HFF-Myc (cell line): Measurements from ENCODE around the gene SBF2.

ENCODE experiments used
- DNase-seq: peaks from one replicate; pipeline ENCODE4 v3.0.0-alpha.2; 2011; ENCODE audit warnings: low read depth; ENCODE audit errors: extremely low read depth
- H3K4me3 ChIP-seq: replicated peaks from 2 replicates; pipeline ENCODE4 v1.5.1; 2011; ENCODE audit warnings: low read depth, mild to moderate bottlenecking, control low read depth, low read length
- TF ChIP-seq, protein P1 (sequence below): IDR thresholded peaks from 2 replicates; pipeline ENCODE4 v1.5.1; 2012; ENCODE audit warnings: mild to moderate bottlenecking, low read depth, low read length, control low read depth; ENCODE audit errors: missing control alignments

The SBF2 gene

DNA sequence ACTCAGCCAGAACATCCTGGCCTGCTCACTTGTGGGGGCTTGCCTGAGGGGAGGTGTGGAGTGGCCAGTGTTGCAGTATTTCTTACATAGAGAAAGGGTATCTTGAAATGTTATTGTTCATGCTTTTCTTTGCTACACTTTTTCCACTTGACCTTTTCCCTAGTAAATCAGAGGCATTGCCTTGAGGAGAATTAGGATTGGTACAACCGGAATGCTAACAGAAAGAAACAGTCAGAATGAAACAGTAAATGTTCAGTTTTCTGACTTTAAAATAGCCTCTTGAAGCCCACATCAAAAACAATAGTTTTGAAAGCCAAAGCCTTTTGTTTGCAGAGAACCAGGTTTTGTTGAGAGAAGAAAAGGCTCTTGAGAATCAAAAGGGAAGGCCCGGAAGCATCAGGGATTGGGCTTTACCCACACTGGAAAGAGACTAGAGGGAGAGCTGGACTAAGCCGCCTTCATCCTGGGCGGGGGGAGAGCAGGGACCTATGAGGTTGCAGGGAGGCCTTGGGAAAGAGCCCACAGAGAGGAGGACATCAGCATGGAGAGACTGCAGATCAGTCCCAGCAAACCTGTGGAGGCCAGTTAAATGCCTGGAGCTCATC, 23.2 kb upstream of the SBF2 start:
- TF ChIP-seq, protein P1, sequence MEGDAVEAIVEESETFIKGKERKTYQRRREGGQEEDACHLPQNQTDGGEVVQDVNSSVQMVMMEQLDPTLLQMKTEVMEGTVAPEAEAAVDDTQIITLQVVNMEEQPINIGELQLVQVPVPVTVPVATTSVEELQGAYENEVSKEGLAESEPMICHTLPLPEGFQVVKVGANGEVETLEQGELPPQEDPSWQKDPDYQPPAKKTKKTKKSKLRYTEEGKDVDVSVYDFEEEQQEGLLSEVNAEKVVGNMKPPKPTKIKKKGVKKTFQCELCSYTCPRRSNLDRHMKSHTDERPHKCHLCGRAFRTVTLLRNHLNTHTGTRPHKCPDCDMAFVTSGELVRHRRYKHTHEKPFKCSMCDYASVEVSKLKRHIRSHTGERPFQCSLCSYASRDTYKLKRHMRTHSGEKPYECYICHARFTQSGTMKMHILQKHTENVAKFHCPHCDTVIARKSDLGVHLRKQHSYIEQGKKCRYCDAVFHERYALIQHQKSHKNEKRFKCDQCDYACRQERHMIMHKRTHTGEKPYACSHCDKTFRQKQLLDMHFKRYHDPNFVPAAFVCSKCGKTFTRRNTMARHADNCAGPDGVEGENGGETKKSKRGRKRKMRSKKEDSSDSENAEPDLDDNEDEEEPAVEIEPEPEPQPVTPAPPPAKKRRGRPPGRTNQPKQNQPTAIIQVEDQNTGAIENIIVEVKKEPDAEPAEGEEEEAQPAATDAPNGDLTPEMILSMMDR = no peak
- no peak for DNase-seq
- H3K4me3 ChIP-seq = no peak overlapping the region

DNA sequence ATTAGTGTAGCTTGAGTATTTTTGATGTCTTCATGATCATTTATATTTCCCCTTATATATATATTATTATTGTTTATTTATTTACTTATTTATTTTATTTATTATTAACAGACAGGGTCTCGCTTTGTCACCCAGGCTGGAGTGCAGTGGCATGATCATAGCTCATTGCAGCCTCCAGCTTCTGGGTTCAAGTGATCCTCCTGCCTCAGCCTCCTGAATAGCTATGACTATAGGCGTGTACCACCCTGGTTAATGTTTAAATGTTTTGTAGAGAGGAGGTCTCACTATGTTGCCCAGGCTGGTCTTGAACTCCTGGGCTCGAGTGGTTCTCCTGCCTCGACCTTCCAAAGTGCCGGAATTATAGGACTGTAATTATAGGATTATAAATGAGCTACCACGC, 21.1 kb upstream of the SBF2 start:
- TF ChIP-seq, protein P1 = no peak
- no peak for DNase-seq
- no peak overlapping the region for H3K4me3 ChIP-seq

DNA sequence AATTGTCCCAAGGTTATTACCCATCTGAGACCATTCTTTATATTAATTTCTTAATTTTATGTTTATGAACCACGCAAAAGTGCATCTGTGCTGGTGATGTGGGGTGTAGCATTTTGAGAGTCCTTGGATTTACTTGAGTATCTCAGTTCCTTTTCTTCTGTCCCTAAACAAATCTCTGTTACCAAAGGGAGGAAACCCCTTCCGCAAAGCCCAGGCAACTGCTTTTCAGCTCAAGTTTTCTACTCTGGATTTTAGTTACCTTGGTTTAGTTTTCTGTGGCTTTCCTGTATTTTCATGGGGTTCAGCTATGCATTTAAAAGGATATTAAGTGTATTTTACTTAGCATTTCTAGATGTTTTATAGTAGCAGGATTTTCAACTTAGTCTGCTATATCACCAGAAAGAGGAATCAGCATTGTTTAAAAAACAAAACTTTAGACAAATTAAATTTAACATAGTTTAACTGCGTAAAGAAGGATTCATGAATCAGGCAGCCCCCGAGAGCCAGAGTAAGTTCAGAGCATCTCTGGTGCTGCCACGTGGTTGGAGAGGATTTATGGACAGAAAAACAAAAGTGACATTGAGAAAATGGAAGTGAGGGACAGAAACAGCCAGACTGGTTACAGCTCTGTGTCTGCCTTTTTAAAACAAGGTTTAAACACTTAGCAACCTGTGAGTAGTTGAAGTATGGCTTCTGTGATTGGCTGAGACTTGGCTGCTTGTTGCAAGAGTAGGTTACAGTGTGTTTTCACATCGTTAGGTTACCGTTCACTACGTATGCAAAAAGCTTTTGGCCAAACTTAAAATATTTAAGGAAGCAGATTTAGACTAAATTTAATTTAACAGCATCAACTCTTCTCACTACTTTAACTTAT, 20.4 kb upstream of the SBF2 start:
- no peak for DNase-seq

DNA sequence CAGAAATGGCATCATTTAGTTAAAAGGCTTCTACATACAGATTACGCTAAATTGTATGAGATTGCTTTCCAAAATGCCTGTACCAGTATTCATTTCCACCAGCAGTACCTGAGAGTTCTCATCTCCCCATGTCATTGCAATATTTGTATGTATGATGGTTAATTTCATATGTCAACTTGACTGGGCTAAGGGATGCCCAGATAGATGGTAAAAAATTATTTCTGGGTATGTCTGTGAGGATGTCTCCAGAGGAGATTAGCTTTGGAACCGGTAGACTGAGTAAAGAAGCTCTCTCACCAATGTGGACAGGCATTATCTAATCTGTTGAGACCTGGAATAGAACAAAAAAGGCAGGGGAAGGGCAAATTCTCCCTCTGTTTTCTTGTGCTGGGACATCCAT, 17.8 kb upstream of the SBF2 start:
- TF ChIP-seq, protein P1 = no peak
- no peak for DNase-seq
- H3K4me3 ChIP-seq = no peak overlapping the region

More for the DNA sequence above, 20.4 kb upstream of the SBF2 start:
- H3K4me3 ChIP-seq = no peak overlapping the region
- TF ChIP-seq, protein P1 = no peak

DNA sequence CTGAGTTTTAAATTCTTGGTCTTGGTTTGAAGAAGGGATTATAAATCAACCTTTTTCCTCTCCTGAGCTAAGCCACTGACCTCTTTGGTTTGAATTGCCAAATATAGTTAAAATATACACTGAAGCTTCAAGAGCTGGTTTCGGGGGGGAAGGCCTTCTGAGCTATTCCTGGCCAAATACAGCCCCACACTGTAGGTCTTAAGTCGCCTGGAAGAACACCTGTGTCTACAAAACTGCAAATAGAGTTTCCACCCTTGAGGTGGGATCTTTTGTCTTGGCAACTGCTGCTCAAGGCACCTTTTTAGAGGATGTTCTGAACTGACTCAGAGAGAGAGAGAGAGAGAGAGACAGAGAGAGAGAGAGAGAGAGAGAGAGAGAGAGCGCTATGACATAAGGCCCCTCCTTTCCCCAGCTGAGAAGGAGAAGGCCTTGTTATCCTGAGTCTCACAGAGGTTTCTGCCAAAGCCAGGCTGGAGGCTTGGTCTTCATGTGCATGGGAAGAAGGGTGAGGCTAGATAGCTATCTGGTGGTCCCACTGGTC, 16.4 kb upstream of the SBF2 start:
- H3K4me3 ChIP-seq = no peak overlapping the region
- no peak for DNase-seq
- TF ChIP-seq, protein P1 = no peak

DNA sequence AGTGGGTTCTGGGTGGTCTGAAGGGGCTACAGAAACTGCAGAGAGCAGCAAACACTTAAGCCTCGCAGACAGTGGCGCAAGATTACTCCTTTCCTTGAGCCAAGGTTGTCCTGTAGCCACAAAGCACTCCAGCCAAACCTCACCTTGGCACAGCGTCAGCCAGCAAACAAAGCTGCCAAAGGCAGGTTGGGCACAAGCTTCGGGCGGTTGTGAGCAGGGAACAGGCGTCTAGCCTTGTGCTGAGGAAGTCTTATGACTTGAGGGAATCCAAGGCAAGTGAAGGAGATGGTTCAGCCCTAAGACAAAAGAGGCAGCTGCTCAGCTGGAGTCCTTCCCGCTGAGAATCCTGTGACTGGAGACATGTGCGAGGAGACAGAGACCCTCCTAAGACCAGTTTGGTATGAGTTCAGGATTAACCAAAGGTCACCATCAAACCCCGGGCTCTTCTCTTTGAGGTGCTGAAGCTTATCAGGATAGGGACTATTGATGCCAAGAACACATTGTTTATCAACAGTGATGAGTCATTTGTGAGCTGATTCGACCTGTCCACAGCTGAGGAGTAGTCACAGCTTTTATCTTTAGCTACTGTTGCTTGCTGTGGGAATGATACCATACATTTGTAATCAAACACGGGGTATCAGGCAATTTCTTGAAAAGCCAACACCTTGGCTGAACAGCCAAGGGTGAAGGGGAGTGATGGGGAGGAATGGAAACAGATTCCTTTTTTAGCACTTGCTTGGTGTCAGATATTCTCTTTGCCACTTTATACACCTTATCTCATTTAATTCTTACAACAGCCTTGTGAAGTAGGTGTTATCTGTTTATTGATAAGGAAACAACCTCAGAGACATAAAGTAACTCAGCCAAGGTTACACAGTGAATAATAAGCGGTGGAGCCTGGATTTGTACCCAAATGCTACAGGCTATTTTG, 15.4 kb upstream of the SBF2 start:
- no peak for DNase-seq
- H3K4me3 ChIP-seq = no peak overlapping the region
- TF ChIP-seq, protein P1 = no peak
